Sigmoid colon (tissue), 7 donors: Measurements from ENCODE around the gene PLBD2. TPM values are rescaled to one million over a fixed set of nuclear protein-coding genes. Genes with fewer than 3 reads are reported as not detected.

Experiments
- DNase-seq: peaks from one replicate; pipeline ENCODE4 v3.0.0-alpha.2; 2019
- H3K27ac ChIP-seq, 4 donors: fragments of 200-600 bp; sonication (generic); one replicate each; pipeline ENCODE4 v1.5.1; 2016 to 2019; ENCODE audit warnings: mild to moderate bottlenecking in 1 of 4
- H3K27me3 ChIP-seq, 3 donors: fragments of 200-600 bp; sonication (generic); one replicate each; pipeline ENCODE4 v1.5.1; 2019; ENCODE audit warnings: mild to moderate bottlenecking in 1 of 3
- H3K36me3 ChIP-seq, 4 donors: fragments of 200-600 bp; sonication (generic); one replicate each; pipeline ENCODE4 v1.5.1; 2016 to 2019
- H3K4me1 ChIP-seq, 4 donors: fragments of 200-600 bp; sonication (generic); one replicate each; pipeline ENCODE4 v1.5.1; 2017 to 2019
- H3K4me3 ChIP-seq, 4 donors: fragments of 200-600 bp; sonication (generic); one replicate each; pipeline ENCODE4 v1.5.1; 2017 to 2019; ENCODE audit warnings: mild to moderate bottlenecking in 2 of 4, moderate library complexity in 1 of 4
- H3K9me3 ChIP-seq, 4 donors: fragments of 200-600 bp in 3 of 4; sonication (generic) in 3 of 4; one replicate each; pipeline versions ENCODE4 v1.5.1 to v1.6.1; 2013 to 2019
- CTCF ChIP-seq, 4 experiments: fragments of 450-650 bp in 3 of 4; fragments of 200-600 bp in 1 of 4; IDR thresholded peaks; one replicate each; pipeline ENCODE4 v1.5.1; 2016 to 2019; ENCODE audit warnings: antibody characterized with exemption in 4 of 4, mild to moderate bottlenecking in 3 of 4, moderate library complexity in 2 of 4
- EP300 ChIP-seq, 4 donors: sonication (generic); formaldehyde crosslinking; IDR thresholded peaks; one replicate each; pipeline ENCODE4 v1.6.1; 2017; ENCODE audit warnings: antibody characterized with exemption in 4 of 4
- POLR2A ChIP-seq, 2 donors: fragments of 450-650 bp; IDR thresholded peaks; one replicate each; pipeline ENCODE4 v1.6.1; 2016; ENCODE audit warnings: antibody characterized with exemption in 2 of 2, mild to moderate bottlenecking in 2 of 2, moderate library complexity in 2 of 2
- POLR2AphosphoS5 ChIP-seq, 4 donors: sonication (generic); formaldehyde crosslinking; IDR thresholded peaks; one replicate each; pipeline ENCODE4 v1.6.1; 2017; ENCODE audit warnings: antibody characterized with exemption in 4 of 4
- WGBS, 2 donors: extraction: QIAGEN DNeasy Blood & Tissue Kit; methylation state at CpG; one replicate each; pipeline ENCODE4 v1.1.7; 2013; 5-methylcytosine and 5-hydroxymethylcytosine counted together
- intact Hi-C: fragments of 100-400 bp; cut with DNase I; formaldehyde crosslinking; loops from one replicate; pipeline ENCODE4 v1.15.1; 2023
- polyA plus RNA-seq, 3 donors: library from polyadenylated mRNA; stranded (reverse); fragments of 200-250 nt; gene quantifications; one replicate each; pipeline ENCODE4 v1.2.3, GENCODE V29; 2013
- total RNA-seq, 4 donors: library from RNA; depleted of rRNA; stranded (reverse); fragments of >200 nt; gene quantifications; one replicate each; pipeline ENCODE4 v1.1.0, GENCODE V29; 2016
- donor health status: healthy with polysubstance abuse.
- donor health status: Bipolar disorder and iron deficiency.
- donor health status: healthy.

Gene PLBD2
- total and polyA plus RNA-seq, 7 donors = 3.0 to 39.1 (median 14.4) TPM

GRCh38 chr12:113384778-113385177 is 26.4 kb downstream of the PLBD2 start:
- no peak overlapping the region for H3K4me3 ChIP-seq
- H3K27me3 ChIP-seq = no peaks in the 10 kb centered on the region
- TF ChIP-seq CTCF (IDR thresholded peaks at IDR 0.05) (no peak), POLR2AphosphoS5 (IDR thresholded peaks at IDR 0.05) (no peak), EP300 (IDR thresholded peaks at IDR 0.05) (no peak)
- 80 to 89% methylated on average over 14 of the region's 14 CpGs for WGBS, 2 donors
- DNase-seq = no peak
- H3K4me1 ChIP-seq = no peaks in the 10 kb centered on the region
- H3K9me3 ChIP-seq = no peaks in the 10 kb centered on the region
- no peak overlapping the region for H3K27ac ChIP-seq
- intact Hi-C loops = no loop called here
- H3K36me3 ChIP-seq = peaks cover 5 to 87% (median 32%) of the 10 kb centered on the region in 4 donors

- intact Hi-C loops = no loop called here
- H3K27ac ChIP-seq = no peak overlapping the region
- no peak overlapping the region for H3K4me3 ChIP-seq
- no peaks in the 10 kb centered on the region for H3K9me3 ChIP-seq
- peaks cover 5 to 88% (median 32%) of the 10 kb centered on the region in 4 donors for H3K36me3 ChIP-seq
- no peak for DNase-seq
- H3K4me1 ChIP-seq = no peaks in the 10 kb centered on the region
- TF ChIP-seq CTCF (IDR thresholded peaks at IDR 0.05) (no peak), POLR2A (IDR thresholded peaks at IDR 0.05) (no peak), EP300 (IDR thresholded peaks at IDR 0.05) (no peak), POLR2AphosphoS5 (IDR thresholded peaks at IDR 0.05) (no peak)
- 93 to 94% methylated on average over 6 of the region's 6 CpGs for WGBS, 2 donors
- H3K27me3 ChIP-seq = no peaks in the 10 kb centered on the region
Observed at GRCh38 chr12:113385282-113385882, 27.0 kb downstream of the PLBD2 start.

- no peak for DNase-seq
- Histone ChIP-seq H3K27me3 (no peaks in the 10 kb centered on the region), H3K9me3 (no peaks in the 10 kb centered on the region), H3K4me3 (no peak overlapping the region), H3K4me1 (no peaks in the 10 kb centered on the region), H3K27ac (no peak overlapping the region), H3K36me3 (peaks cover 5 to 90% (median 32%) of the 10 kb centered on the region in 4 donors)
- intact Hi-C loops = no loop called here
- 94 to 95% methylated on average over 12 of the region's 12 CpGs for whole genome bisulfite sequencing, 2 donors
- TF ChIP-seq CTCF (IDR thresholded peaks at IDR 0.05) (no peak), POLR2AphosphoS5 (IDR thresholded peaks at IDR 0.05) (no peak), EP300 (IDR thresholded peaks at IDR 0.05) (no peak), POLR2A (IDR thresholded peaks at IDR 0.05) (no peak)
Observed at GRCh38 chr12:113386866-113387566, 28.6 kb downstream of the PLBD2 start.

- intact Hi-C loops = no loop called here
- Histone ChIP-seq H3K4me3 (no peak overlapping the region), H3K27ac (no peak overlapping the region), H3K27me3 (no peaks in the 10 kb centered on the region), H3K9me3 (no peaks in the 10 kb centered on the region), H3K4me1 (no peaks in the 10 kb centered on the region), H3K36me3 (peaks cover 5 to 90% (median 32%) of the 10 kb centered on the region in 4 donors)
- DNase-seq = no peak
- TF ChIP-seq EP300 (IDR thresholded peaks at IDR 0.05) = no peak
- no peak for TF ChIP-seq POLR2AphosphoS5 (IDR thresholded peaks at IDR 0.05)
- TF ChIP-seq CTCF (IDR thresholded peaks at IDR 0.05) = no peak
- no peak for TF ChIP-seq POLR2A (IDR thresholded peaks at IDR 0.05)
- 95 to 97% methylated on average over 11 of the region's 11 CpGs for WGBS, 2 donors
Observed at GRCh38 chr12:113387631-113388030, 29.2 kb downstream of the PLBD2 start.
